ENCODE results near the gene MCRIP1. TPM values are rescaled to one million over a fixed set of nuclear protein-coding genes. Genes with fewer than 3 reads are reported as not detected.
A peak's percentile ranks its signal among the peaks of the same experiment; 100 is the strongest.

MCRIP1 gene
- total and polyA plus RNA-seq, 2 of the 13 experiments (the other 11 are each of a cell fraction or from before 2014, with no cell fraction given) = 79.7 to 84.9 TPM

GRCh38 chr17:81844327-81844851, 11.3 kb upstream of the MCRIP1 start:
- POLR2A ChIA-PET = interaction anchor here (1.2 to 3.8 kb wide), 5 partner anchors 11 to 22 kb away, joined by 3 to 30 read pairs (median 7); partner anchors contain the start of gene MCRIP1
- in situ Hi-C loops (cut with HindIII; ENCODE audit: extremely low pct_ligation_motif_present, low pct_unique_long_range_greater_than_20kb) = no loop called here
- TF ChIP-seq ZNF574 (CRISPR knock-in tag; IDR thresholded peaks at IDR 0.05) (no peak), POLR2A (IDR thresholded peaks at IDR 0.05; ENCODE audit: insufficient read depth in 1 of 2, low read depth in 2 of 2, low read length in 2 of 2) (peak in 1 of 2 experiments; percentile 52; a peak in 3 of 4 replicates), ZNF430 (CRISPR knock-in tag; IDR thresholded peaks at IDR 0.05) (no peak), ZMAT3 (CRISPR knock-in tag; conservative IDR thresholded peaks at IDR 0.05) (no peak), HNRNPLL (IDR thresholded peaks at IDR 0.05; ENCODE audit: low read depth, low read length, poor library complexity, severe bottlenecking) (peak; percentile 15), HOXA7 (CRISPR knock-in tag; IDR thresholded peaks at IDR 0.05) (no peak), FOXM1 (CRISPR knock-in tag; IDR thresholded peaks at IDR 0.05) (no peak), MNT (IDR thresholded peaks at IDR 0.05) (no peak), ZNF7 (CRISPR knock-in tag; IDR thresholded peaks at IDR 0.05) (no peak), PBX2 (CRISPR knock-in tag; IDR thresholded peaks at IDR 0.05) (no peak), ZNF33B (CRISPR knock-in tag; IDR thresholded peaks at IDR 0.05) (no peak), EED (CRISPR knock-in tag; IDR thresholded peaks at IDR 0.05) (no peak), ARID3A (IDR thresholded peaks at IDR 0.05; ENCODE audit: low read depth, low read length) (no peak), SRF (IDR thresholded peaks at IDR 0.05; ENCODE audit: low read depth, low read length) (no peak), ELF1 (CRISPR knock-in tag; IDR thresholded peaks at IDR 0.05) (no peak), SMAD1 (CRISPR knock-in tag; IDR thresholded peaks at IDR 0.05; ENCODE audit: borderline replicate concordance, low read depth) (no peak), WIZ (CRISPR knock-in tag; IDR thresholded peaks at IDR 0.05) (no peak), NKX3-1 (CRISPR knock-in tag; IDR thresholded peaks at IDR 0.05) (0 out of 2 replicates have a peak, but pooled peaks have one; percentile 2), KMT2B (CRISPR knock-in tag; IDR thresholded peaks at IDR 0.05) (no peak)

More at GRCh38 chr17:81844327-81844851, 11.3 kb upstream of the MCRIP1 start:
- no peak for DNase-seq (ENCODE audit: low spot score)
- Histone ChIP-seq H3K36me3 (replicated peaks in 1 of 2; ENCODE audit: control insufficient read depth in 1 of 2, insufficient read depth in 2 of 2, low read length in 2 of 2) (peaks cover 39 to 61% of the 10 kb centered on the region in 2 experiments), H3K27ac (ENCODE audit: extremely low read length, insufficient read depth, low read length) (no peak overlapping the region), H2AFZ (ENCODE audit: low read length) (no peak overlapping the region), H3K79me2 (ENCODE audit: insufficient read depth, low read length) (no peaks in the 10 kb centered on the region), H3K9ac (ENCODE audit: insufficient read depth, low read depth, low read length) (no peak overlapping the region), H3K4me2 (ENCODE audit: low read depth, low read length) (no peak overlapping the region), H3K9me3 (ENCODE audit: low read length) (no peaks in the 10 kb centered on the region), H3K4me3 (replicated peaks in 1 of 3; ENCODE audit: insufficient read depth in 1 of 3, low read depth in 2 of 3, low read length in 3 of 3) (no peak overlapping the region), H4K20me1 (ENCODE audit: insufficient read depth, low read length) (peaks cover 6% of the 10 kb centered on the region; the same call in 1 of the 2 replicates), H3K27me3 (ENCODE audit: control insufficient read depth in 1 of 2, insufficient read depth in 2 of 2, low read length in 2 of 2) (no peaks in the 10 kb centered on the region), H3K4me1 (ENCODE audit: insufficient read depth, low read length) (peaks cover 15% of the 10 kb centered on the region)
- FAIRE-seq = no peak
- ATAC-seq = peak; percentile 0; the same call in 2 of the 3 replicates
- WGBS (ENCODE audit: low lambda C conversion rate) = 96% methylated on average over 14 of the region's 14 CpGs
- BruUV-seq (replicated peaks) = no TSS peak
- CTCF ChIA-PET (ENCODE audit: low intra/inter-chr PET ratio, low total read pairs) = no interaction called here
- intact Hi-C loops (cut with micrococcal nuclease; ENCODE audit: unreplicated experiment) = no loop called here
